ENCODE data around the gene ARHGAP31.

ARHGAP31 gene

DNA sequence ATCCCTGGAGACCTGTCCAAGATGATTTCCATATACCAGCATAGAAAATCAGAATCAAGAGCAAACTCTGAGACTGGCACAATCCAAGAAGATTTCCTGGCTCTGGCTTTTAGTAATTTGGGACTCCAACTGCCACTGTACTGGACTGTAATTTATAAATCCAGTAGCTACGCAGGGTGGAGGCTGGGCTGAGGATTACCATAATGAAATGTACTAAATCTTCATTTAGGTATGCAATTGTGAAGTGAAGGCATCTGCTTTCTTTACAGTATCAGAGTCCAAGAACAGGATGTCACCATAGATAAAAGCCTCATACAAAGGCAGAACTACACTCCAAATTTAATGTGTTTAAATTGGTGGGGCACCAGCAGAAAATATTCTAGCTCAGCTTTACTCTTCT lies 122.7 kb downstream of the ARHGAP31 start:
- TF ChIP-seq TAF1 (IDR thresholded peaks at IDR 0.05; ENCODE audit: borderline replicate concordance, insufficient read depth, low read length): no peak
- TF ChIP-seq REST (IDR thresholded peaks at IDR 0.05; ENCODE audit: insufficient read depth in 1 of 2, low read depth in 2 of 2, low read length in 2 of 2): no peak
- TF ChIP-seq POLR2AphosphoS5 (IDR thresholded peaks at IDR 0.05; ENCODE audit: low read depth, low read length): no peak
- no peak for TF ChIP-seq SIN3A (IDR thresholded peaks at IDR 0.05; ENCODE audit: borderline replicate concordance, insufficient read depth, low read length)
- no peak for TF ChIP-seq FOXP2 (optimal IDR thresholded peaks at IDR 0.05; ENCODE audit: borderline replicate concordance, extremely low read depth, extremely low read length, insufficient read depth)

- no peak for TF ChIP-seq TAF1 (IDR thresholded peaks at IDR 0.05; ENCODE audit: borderline replicate concordance, insufficient read depth, low read length)
These were observed 123.8 kb downstream of the ARHGAP31 start for GRCh38 chr3:119417771-119418512.

DNA sequence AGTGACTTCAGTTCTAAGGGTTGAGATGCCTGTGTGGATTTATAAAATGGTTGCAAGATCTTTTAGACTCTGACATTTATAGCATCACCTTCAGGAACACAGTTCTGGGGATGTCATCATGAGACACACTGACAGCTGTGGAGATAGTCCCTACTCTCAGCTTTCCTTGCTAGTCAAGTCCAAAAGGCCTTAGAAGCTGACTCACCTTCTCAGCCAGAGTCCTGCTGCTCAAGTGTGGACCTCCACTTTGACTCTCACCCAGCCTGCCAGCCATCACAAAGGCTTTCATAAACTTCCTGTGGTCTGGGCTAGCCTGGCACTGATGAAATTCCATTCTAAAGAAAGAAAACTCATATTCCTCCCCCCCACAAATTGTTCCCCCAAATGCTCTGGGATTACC lies 124.5 kb downstream of the ARHGAP31 start:
- TF ChIP-seq REST (IDR thresholded peaks at IDR 0.05; ENCODE audit: insufficient read depth in 1 of 2, low read depth in 2 of 2, low read length in 2 of 2): no peak
- no peak for TF ChIP-seq SIN3A (IDR thresholded peaks at IDR 0.05; ENCODE audit: borderline replicate concordance, insufficient read depth, low read length)
- TF ChIP-seq FOXP2 (optimal IDR thresholded peaks at IDR 0.05; ENCODE audit: borderline replicate concordance, extremely low read depth, extremely low read length, insufficient read depth): no peak

GRCh38 chr3:119420196-119420595 lies 126.0 kb downstream of the ARHGAP31 start:
- TF ChIP-seq TAF1 (IDR thresholded peaks at IDR 0.05; ENCODE audit: borderline replicate concordance, insufficient read depth, low read length) (no peak), SIN3A (IDR thresholded peaks at IDR 0.05; ENCODE audit: borderline replicate concordance, insufficient read depth, low read length) (no peak), POLR2AphosphoS5 (IDR thresholded peaks at IDR 0.05; ENCODE audit: low read depth, low read length) (no peak), FOXP2 (optimal IDR thresholded peaks at IDR 0.05; ENCODE audit: borderline replicate concordance, extremely low read depth, extremely low read length, insufficient read depth) (no peak), REST (IDR thresholded peaks at IDR 0.05; ENCODE audit: insufficient read depth in 1 of 2, low read depth in 2 of 2, low read length in 2 of 2) (no peak)

GRCh38 chr3:119427669-119428068 lies 133.5 kb downstream of the ARHGAP31 start:
- TF ChIP-seq POLR2AphosphoS5 (IDR thresholded peaks at IDR 0.05; ENCODE audit: low read depth, low read length) (no peak), FOXP2 (optimal IDR thresholded peaks at IDR 0.05; ENCODE audit: borderline replicate concordance, extremely low read depth, extremely low read length, insufficient read depth) (no peak), REST (IDR thresholded peaks at IDR 0.05; ENCODE audit: insufficient read depth in 1 of 2, low read depth in 2 of 2, low read length in 2 of 2) (no peak), TAF1 (IDR thresholded peaks at IDR 0.05; ENCODE audit: borderline replicate concordance, insufficient read depth, low read length) (no peak), SIN3A (IDR thresholded peaks at IDR 0.05; ENCODE audit: borderline replicate concordance, insufficient read depth, low read length) (no peak)

All from PFSK-1 (cell line).